Urinary bladder (tissue), 4 donors: Measurements from ENCODE around the gene RPS6KC1. TPM values are rescaled to one million over a fixed set of nuclear protein-coding genes. Genes with fewer than 3 reads are reported as not detected.

Experiments
- DNase-seq: peaks from one replicate; pipeline ENCODE4 v3.0.0-alpha.2; 2015; ENCODE audit errors: extremely low spot score
- H3K27ac ChIP-seq: one replicate; pipeline ENCODE4 v1.5.1; 2013; ENCODE audit warnings: low read depth, mild to moderate bottlenecking, moderate library complexity
- H3K36me3 ChIP-seq: one replicate; pipeline ENCODE4 v1.6.1; 2013; ENCODE audit warnings: mild to moderate bottlenecking, moderate library complexity; ENCODE audit not compliant: insufficient read depth
- H3K4me1 ChIP-seq: one replicate; pipeline ENCODE4 v1.6.1; 2013; ENCODE audit warnings: mild to moderate bottlenecking, moderate library complexity; ENCODE audit not compliant: insufficient read depth
- H3K4me3 ChIP-seq: one replicate; pipeline ENCODE4 v1.5.1; 2013; ENCODE audit warnings: low read depth, low read length
- WGBS: extraction: QIAGEN DNeasy Blood & Tissue Kit; methylation state at CpG from one replicate; pipeline ENCODE4 v1.1.7; 2013; 5-methylcytosine and 5-hydroxymethylcytosine counted together
- polyA plus RNA-seq: library from polyadenylated mRNA; stranded (reverse); fragments of 200-250 nt; gene quantifications from one replicate; pipeline ENCODE4 v1.2.3, GENCODE V29; 2013
- total RNA-seq: library from RNA; depleted of rRNA; stranded (reverse); fragments of >200 nt; gene quantifications from one replicate; pipeline ENCODE4 v1.2.3, GENCODE V29; 2014
- donor health status: healthy with polysubstance abuse.
- donor health status: healthy.

The RPS6KC1 gene
- total and polyA plus RNA-seq, 2 donors = 13.2 to 72.4 TPM

GRCh38 chr1:213162338-213162737 is 111.3 kb downstream of the RPS6KC1 start:
- Histone ChIP-seq H3K4me3 (no peak overlapping the region), H3K27ac (no peak overlapping the region), H3K4me1 (no peaks in the 10 kb centered on the region), H3K36me3 (no peaks in the 10 kb centered on the region)
- no peak for DNase-seq
- WGBS = 71% methylated on average over 2 of the region's 2 CpGs

DNA sequence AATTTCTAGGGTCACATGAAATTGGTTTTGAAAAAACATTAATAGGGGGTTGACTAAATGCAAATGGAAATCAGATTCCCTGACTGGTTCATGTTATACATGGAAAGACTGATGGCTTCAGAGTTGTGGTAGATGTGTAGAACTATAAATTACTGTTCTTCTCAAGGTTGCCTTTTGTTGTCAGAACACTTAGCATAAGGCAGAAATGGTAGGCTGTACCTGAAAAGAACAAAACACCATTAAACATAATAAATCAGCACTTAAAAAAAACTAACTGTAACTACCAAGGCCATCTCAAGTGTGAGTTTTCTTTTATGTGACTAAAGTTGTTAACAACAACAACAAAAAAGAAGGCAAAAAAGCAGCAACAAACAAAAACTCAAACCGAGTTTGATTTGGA is 111.8 kb downstream of the RPS6KC1 start:
- 28% methylated on average over 1 of the region's 1 CpG for WGBS
- H3K36me3 ChIP-seq = no peaks in the 10 kb centered on the region
- H3K4me1 ChIP-seq = no peaks in the 10 kb centered on the region
- H3K4me3 ChIP-seq = no peak overlapping the region
- no peak overlapping the region for H3K27ac ChIP-seq
- no peak for DNase-seq

DNA sequence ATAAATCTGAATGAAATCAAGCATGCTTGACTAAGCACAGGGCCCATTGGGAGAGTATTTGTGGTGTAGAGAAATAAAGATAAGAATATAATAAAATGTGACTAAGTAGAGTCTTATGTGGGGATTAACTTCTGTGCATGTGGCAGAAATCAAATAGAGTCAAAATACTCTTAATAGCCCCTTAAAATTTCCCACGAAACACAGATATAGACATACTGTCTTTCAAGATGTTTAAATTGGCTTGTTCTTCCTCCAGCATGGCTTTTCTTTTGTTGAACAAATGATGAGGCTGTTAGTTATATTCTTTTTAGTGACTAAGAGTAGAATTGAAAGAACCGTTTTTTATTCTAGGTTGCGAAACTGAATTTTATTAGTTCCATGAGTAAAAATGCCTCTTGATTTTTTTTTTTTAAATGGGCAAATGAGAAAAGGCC is 112.3 kb downstream of the RPS6KC1 start:
- 55% methylated on average over 3 of the region's 3 CpGs for WGBS
- Histone ChIP-seq H3K4me3 (no peak overlapping the region), H3K36me3 (no peaks in the 10 kb centered on the region), H3K27ac (no peak overlapping the region), H3K4me1 (no peaks in the 10 kb centered on the region)
- DNase-seq = no peak

DNA sequence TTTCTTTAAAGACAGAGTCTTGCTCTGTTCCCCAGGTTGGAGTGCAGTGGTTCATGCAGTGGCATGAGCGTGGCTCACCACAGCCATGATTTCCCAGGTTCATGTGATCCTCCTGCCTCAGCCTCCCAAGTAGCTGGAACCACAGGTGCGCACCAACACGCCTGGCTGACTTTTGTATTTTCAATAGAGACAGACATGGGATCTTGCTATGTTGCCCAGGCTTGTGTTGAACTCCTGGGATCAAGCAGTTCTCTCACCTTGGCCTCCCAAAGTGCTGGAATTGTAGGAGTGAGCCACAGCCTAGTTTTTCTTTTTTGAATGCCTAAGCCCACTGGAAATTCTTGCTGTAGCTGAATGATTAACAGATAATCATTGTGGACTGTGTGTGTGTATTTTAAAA is 113.5 kb downstream of the RPS6KC1 start:
- Histone ChIP-seq H3K4me3 (no peak overlapping the region), H3K27ac (no peak overlapping the region), H3K36me3 (no peaks in the 10 kb centered on the region), H3K4me1 (no peaks in the 10 kb centered on the region)
- 98% methylated on average over 3 of the region's 3 CpGs for WGBS
- DNase-seq = no peak

GRCh38 chr1:213166852-213167251 is 115.8 kb downstream of the RPS6KC1 start:
- Histone ChIP-seq H3K4me3 (no peak overlapping the region), H3K4me1 (no peaks in the 10 kb centered on the region), H3K36me3 (no peaks in the 10 kb centered on the region), H3K27ac (no peak overlapping the region)
- 31% methylated on average over 3 of the region's 3 CpGs for WGBS
- no peak for DNase-seq

DNA sequence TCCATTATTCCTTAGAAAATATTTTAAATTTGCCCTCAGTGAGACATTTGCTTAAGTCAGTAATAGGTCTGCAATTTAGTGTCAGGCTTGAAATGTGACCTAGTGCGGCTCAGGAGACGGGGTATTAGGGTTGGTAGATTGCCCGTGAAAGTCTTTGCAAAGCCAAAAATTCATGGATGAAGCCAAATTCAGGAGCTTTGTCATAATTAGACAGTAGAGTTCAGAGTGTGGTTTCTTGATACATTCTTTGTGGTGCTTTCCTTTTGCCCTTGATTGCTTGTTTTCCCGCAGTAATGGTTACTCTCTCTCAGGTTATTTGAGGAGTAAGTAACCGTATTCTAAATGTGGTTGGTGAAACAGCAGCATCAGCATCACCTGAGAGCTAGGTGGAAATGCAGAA is 120.7 kb downstream of the RPS6KC1 start:
- H3K4me3 ChIP-seq = no peak overlapping the region
- 95% methylated on average over 5 of the region's 5 CpGs for WGBS
- H3K36me3 ChIP-seq = no peaks in the 10 kb centered on the region
- H3K4me1 ChIP-seq = no peaks in the 10 kb centered on the region
- H3K27ac ChIP-seq = no peak overlapping the region
- no peak for DNase-seq

- no peak overlapping the region for H3K27ac ChIP-seq
- no peaks in the 10 kb centered on the region for H3K4me1 ChIP-seq
- 87% methylated on average over 3 of the region's 3 CpGs for WGBS
- no peak for DNase-seq
- no peaks in the 10 kb centered on the region for H3K36me3 ChIP-seq
- no peak overlapping the region for H3K4me3 ChIP-seq
Observed at GRCh38 chr1:213176341-213176740, 125.3 kb downstream of the RPS6KC1 start.

DNA sequence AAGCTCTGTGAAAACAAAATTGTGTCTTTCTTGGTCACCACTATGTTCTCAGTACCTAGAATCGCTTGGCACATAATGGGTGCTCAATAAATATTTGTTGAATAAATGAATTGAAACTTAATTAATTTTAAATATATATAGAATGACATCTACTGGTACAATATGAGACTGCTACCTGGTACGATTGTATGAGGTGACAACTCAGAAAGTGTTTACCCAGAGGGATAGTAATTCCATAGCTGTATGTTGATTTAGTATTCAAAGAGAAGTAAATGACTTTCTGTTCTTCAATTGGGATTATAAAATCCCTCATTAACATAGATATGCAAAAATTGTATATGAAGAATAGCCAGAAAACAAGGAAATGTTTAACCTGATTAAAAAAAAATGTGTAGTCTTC is 128.7 kb downstream of the RPS6KC1 start:
- DNase-seq = no peak
- 97% methylated on average over 2 of the region's 2 CpGs for WGBS
- Histone ChIP-seq H3K4me1 (no peaks in the 10 kb centered on the region), H3K27ac (no peak overlapping the region), H3K36me3 (no peaks in the 10 kb centered on the region), H3K4me3 (no peak overlapping the region)

GRCh38 chr1:213180833-213181232 is 129.8 kb downstream of the RPS6KC1 start:
- no peak for DNase-seq
- WGBS = 94% methylated on average over 1 of the region's 1 CpG
- Histone ChIP-seq H3K27ac (no peak overlapping the region), H3K4me1 (no peaks in the 10 kb centered on the region), H3K36me3 (no peaks in the 10 kb centered on the region), H3K4me3 (no peak overlapping the region)

GRCh38 chr1:213183036-213183672 is 132.1 kb downstream of the RPS6KC1 start:
- no peak overlapping the region for H3K4me3 ChIP-seq
- no peaks in the 10 kb centered on the region for H3K36me3 ChIP-seq
- no peak overlapping the region for H3K27ac ChIP-seq
- DNase-seq = no peak
- WGBS = 90% methylated on average over 3 of the region's 3 CpGs
- H3K4me1 ChIP-seq = no peaks in the 10 kb centered on the region

DNA sequence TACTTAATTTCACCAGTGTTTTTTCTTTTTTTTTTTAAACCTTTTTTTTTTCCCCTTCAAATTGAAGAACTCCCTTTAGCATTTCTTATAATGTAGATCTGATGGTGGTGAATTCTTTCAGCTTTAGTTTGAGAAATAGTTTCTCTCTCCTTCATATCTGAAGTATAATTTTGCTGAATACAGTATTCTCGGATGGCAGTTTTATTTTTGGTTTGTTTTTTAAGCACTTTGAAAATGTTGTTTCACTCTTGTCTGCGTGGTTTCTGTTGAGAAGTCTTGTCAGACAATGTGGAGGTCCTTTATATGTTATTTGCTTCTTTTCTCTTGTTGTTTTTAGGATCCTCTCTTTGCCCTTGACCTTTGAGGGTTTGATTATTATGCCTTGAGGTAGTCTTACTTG is 135.1 kb downstream of the RPS6KC1 start:
- no peak for DNase-seq
- Histone ChIP-seq H3K36me3 (no peaks in the 10 kb centered on the region), H3K4me1 (no peaks in the 10 kb centered on the region), H3K4me3 (no peak overlapping the region), H3K27ac (no peak overlapping the region)
- 93% methylated on average over 2 of the region's 2 CpGs for WGBS

DNA sequence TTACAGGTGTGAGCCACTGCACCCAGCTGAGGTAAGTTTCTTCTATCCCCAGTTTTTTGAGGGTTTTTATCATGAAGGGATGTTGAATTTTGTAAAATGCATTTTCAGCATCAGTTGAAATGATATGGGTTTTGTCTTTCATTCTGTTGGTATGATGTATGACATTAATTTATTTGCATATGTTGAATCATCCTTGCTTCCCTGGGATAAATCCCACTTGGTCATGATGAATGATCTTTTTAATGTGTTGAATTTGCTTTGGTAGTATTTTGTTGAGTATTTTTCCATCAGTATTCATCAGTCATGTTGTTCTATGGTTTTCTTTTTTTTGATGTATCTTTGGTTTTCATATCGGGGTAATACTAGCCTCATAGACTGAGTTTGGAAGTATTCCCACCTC is 141.0 kb downstream of the RPS6KC1 start:
- no peak for DNase-seq
- Histone ChIP-seq H3K36me3 (peaks cover 1% of the 10 kb centered on the region), H3K27ac (no peak overlapping the region), H3K4me1 (no peaks in the 10 kb centered on the region), H3K4me3 (no peak overlapping the region)
- WGBS = 100% methylated on average over 1 of the region's 1 CpG

GRCh38 chr1:213194383-213194782 is 143.3 kb downstream of the RPS6KC1 start:
- DNase-seq = no peak
- H3K4me1 ChIP-seq = no peaks in the 10 kb centered on the region
- H3K27ac ChIP-seq = no peak overlapping the region
- no peak overlapping the region for H3K4me3 ChIP-seq
- H3K36me3 ChIP-seq = peaks cover 1% of the 10 kb centered on the region
- WGBS = 97% methylated on average over 5 of the region's 5 CpGs

DNA sequence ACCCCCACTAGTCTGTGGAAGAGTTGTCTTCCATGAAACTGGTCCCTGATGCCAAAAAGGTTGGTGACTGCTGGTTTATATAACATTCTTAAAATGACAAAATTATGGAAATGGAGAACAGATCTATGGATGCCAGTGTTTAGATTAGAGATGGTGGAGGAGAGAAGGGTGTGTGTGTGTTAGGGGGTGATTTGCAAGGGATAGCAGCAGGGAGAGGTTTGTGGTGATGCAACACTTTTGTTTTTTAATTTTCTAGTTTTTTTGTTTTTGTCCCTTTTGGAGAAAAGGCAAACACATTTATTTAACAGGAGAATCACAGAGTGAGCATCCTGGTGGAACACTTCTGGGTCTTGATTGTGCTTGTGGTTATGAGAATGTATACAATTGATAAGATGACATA is 143.8 kb downstream of the RPS6KC1 start:
- DNase-seq = no peak
- Histone ChIP-seq H3K36me3 (peaks cover 1% of the 10 kb centered on the region), H3K4me1 (no peaks in the 10 kb centered on the region), H3K4me3 (no peak overlapping the region), H3K27ac (no peak overlapping the region)
